Spleen (tissue), 7 donors: ENCODE results near the gene PARP9.

ENCODE experiments used
- POLR2A ChIP-seq, 3 donors: fragments of 450-650 bp; IDR thresholded peaks; one replicate each; pipeline ENCODE4 v1.5.1; 2017; ENCODE audit warnings: antibody characterized with exemption in 3 of 3, mild to moderate bottlenecking in 1 of 3
- POLR2AphosphoS5 ChIP-seq, 3 donors: sonication (generic); formaldehyde crosslinking; IDR thresholded peaks; one replicate each; pipeline ENCODE4 v1.5.1; 2017; ENCODE audit warnings: antibody characterized with exemption in 3 of 3
- TF ChIP-seq, protein P1 (sequence below), 11 experiments: fragments of 200-600 bp in 7 of 11; fragments of 450-650 bp in 4 of 11; sonication (generic) in 4 of 11; IDR thresholded peaks in 8 of 11; conservative IDR thresholded peaks in 3 of 11; 1 replicate in 7 of 11; 2 replicates in 4 of 11; pipeline versions ENCODE4 v1.4.0 to v1.8.0; 2016 to 2021; ENCODE audit warnings: antibody characterized with exemption in 11 of 11, inconsistent platforms in 4 of 11, mild to moderate bottlenecking in 1 of 11
- donor health status: DM: no; HTN: no; CAD: no; lungs with moderate emphysema.
- donor health status: DM: no; HTN: no; CAD: no.
- donor health status: DM: no; HTN: no; CAD: no.

DNA sequence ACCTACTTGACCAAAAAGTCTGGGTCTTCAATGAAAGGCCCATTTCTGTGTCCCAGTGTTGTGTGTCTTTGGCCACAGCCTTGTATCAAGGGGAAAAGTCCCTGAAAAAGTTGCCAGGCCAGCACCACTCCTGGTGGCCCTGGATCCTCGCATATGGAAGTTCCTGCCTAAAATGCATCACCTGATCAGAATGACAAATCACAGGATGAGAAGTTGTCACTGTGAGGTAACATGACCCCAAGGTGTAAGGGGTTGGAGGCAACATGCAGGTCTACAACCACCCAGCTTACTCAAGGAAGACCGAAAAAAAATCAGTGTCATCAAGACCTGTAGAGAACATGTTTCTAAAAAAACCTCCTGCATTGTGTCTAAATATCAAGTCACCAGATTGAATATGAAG, 39.0 kb upstream of the PARP9 start:
- TF ChIP-seq, protein P1, sequence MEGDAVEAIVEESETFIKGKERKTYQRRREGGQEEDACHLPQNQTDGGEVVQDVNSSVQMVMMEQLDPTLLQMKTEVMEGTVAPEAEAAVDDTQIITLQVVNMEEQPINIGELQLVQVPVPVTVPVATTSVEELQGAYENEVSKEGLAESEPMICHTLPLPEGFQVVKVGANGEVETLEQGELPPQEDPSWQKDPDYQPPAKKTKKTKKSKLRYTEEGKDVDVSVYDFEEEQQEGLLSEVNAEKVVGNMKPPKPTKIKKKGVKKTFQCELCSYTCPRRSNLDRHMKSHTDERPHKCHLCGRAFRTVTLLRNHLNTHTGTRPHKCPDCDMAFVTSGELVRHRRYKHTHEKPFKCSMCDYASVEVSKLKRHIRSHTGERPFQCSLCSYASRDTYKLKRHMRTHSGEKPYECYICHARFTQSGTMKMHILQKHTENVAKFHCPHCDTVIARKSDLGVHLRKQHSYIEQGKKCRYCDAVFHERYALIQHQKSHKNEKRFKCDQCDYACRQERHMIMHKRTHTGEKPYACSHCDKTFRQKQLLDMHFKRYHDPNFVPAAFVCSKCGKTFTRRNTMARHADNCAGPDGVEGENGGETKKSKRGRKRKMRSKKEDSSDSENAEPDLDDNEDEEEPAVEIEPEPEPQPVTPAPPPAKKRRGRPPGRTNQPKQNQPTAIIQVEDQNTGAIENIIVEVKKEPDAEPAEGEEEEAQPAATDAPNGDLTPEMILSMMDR (IDR thresholded peaks at IDR 0.05 in 8 of 11, conservative IDR thresholded peaks at IDR 0.05 in 3 of 11) = no peak
- TF ChIP-seq POLR2A (IDR thresholded peaks at IDR 0.05) (no peak), POLR2AphosphoS5 (IDR thresholded peaks at IDR 0.05) (no peak)
